HG03558 (cell line): ENCODE data around the gene PRKD2.

Experiments used
- ATAC-seq: cut with Tn5 transposase; IDR thresholded peaks from one replicate; pipeline ENCODE4 v1.9.1; 2021; ENCODE audit warnings: moderate number of reproducible peaks; ENCODE audit not compliant: unreplicated experiment; ENCODE audit errors: extremely low read depth

Gene PRKD2

GRCh38 chr19:46725859-46726393, 9.0 kb upstream of the PRKD2 start:
- ATAC-seq = no peak

- no peak for ATAC-seq
These were observed 8.3 kb upstream of the PRKD2 start for GRCh38 chr19:46725036-46725820.

DNA sequence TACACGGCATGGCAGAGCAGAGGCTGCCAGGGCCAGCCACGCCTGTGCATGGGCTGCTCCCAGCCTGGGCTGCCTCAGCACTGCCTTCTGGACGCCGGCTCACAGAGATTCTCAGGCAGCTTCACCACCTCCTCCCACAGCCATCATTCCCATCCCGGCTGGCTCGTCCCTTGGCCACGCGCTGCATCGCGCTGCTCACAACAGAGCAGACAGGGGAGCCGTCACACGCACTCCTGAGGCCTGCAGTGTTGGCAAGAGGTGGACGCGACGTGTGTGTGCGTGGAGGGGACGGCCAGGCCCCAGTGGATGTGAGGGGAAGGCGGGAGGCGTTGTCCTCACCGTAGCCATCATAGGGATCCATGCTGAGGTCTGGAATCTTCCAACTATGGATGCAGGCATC, 7.6 kb upstream of the PRKD2 start:
- no peak for ATAC-seq

GRCh38 chr19:46723471-46723870, 6.6 kb upstream of the PRKD2 start:
- ATAC-seq = no peak

GRCh38 chr19:46723023-46723461, 6.1 kb upstream of the PRKD2 start:
- ATAC-seq = no peak

DNA sequence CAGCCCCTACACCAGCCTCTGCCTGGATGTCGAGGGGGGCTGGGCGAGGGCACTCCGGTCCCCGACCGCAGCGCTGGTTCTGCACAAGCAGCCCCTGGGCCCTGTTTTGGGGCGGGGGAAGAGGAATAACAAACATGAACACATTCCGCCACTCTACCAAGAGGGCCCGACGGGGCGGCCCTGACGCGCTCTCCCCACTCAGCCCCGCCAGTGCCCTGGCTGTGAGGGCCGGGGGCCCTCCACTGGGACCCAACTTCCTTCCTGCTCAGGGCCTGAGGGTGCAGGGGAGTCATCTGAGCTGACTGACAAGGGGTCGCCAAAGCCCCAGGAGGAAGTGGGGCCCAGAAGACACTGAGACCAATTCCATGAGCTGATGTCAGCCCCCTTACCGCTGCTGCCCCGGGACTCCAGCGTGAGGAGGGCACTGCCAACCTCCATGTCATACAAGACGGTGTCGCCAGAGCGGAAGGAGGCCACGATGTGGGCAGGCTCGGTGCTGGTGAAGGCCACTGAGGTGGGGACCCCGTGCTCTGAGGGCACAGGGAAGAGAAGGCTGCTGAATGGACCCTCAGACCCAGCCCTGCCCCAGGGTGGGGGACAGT, 5.6 kb upstream of the PRKD2 start:
- no peak for ATAC-seq

DNA sequence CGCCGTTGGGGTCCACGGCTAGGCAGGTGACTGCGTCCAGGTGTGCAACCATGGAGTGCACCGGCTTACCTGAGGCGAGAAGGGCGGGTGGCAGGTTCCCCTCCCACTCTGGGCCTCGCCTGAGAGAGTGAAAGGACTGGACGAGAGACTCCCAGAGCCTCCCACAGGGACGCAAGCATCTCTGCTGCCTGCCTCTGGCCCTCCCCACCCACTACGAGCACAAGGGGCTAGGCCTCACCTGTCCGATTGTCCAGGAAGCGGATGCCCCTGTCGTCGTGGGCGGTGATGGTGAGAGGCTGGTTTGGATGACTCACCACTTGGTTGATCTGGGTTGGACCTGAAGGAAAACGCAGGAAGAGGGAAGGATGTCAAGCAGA, 5.1 kb upstream of the PRKD2 start:
- ATAC-seq = no peak

DNA sequence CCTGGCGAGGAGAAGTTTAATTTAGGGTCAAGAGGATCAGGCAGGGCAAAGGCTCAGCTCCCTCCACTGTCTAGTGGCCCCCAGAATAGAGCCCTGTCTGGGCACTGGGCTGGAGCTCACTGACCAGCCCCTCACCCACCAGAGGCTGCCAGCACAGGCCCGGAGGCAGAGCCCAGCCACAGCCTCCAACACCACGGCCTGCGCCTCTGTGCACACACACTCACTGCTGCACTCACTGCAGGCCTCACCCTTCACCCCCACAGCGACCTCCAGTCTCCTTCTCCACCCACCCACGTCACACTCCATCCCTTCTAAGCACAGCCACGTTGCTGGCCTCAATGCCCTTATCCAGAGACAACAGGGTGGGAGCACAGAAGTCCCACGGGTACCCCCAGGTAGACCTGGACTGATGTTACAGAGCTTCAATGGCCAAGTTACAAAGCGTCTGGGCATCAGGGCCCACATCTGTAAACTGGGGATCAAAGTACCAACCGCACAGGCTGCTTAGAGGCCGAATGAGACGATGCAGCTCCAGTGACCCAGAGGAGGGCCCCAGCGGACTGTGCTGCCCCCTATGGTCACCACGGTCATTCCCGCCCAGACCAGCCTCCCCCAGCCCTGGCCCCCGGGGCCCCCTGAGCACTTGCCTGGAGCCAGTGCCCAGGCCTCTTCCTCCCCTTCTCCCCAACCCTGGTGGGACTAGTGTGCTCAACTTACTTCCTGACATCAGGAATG, 4.5 kb upstream of the PRKD2 start:
- no peak for ATAC-seq

GRCh38 chr19:46720503-46721239, 3.8 kb upstream of the PRKD2 start:
- ATAC-seq = no peak

GRCh38 chr19:46719629-46720502, 3.0 kb upstream of the PRKD2 start:
- ATAC-seq = no peak

- ATAC-seq = no peak
These were observed 2.2 kb upstream of the PRKD2 start for GRCh38 chr19:46718934-46719622.

GRCh38 chr19:46718157-46718933, 1.4 kb upstream of the PRKD2 start:
- no peak for ATAC-seq

- ATAC-seq = no peak
These were observed 816 bp upstream of the PRKD2 start for GRCh38 chr19:46717716-46718143.

DNA sequence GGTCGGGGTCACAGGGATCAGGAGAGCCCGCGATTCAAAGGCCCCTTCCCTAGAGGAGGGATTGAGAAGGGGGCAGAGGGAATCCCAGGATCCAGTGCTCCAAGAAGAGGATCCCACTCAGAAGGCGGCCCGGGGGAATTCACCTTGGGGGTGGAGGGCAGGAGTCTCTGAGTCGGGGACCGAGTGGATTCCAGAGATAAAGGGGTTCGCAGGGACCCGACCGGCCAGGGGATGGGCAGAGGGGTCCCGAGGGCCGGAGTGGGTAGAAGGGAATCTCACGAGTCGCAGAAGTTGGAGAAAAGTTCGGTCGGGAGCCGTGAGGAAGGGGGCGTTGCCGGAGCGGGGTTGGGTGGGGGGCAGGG, 261 bp downstream of the PRKD2 start:
- ATAC-seq = no peak

- no peak for ATAC-seq
These were observed 791 bp downstream of the PRKD2 start for GRCh38 chr19:46715975-46716671.

GRCh38 chr19:46715620-46715974, 1.3 kb downstream of the PRKD2 start:
- no peak for ATAC-seq

GRCh38 chr19:46714444-46715106, 2.3 kb downstream of the PRKD2 start:
- ATAC-seq = no peak
